SK-N-SH treated with all-trans-retinoic acid at 6 μM for 48 hours (cell line): ENCODE results near the gene AGBL1.

Source experiments
- ARNTL ChIP-seq: fragments of 450-650 bp; formaldehyde crosslinking; IDR thresholded peaks from 2 replicates; pipeline ENCODE4 v1.5.0; 2020; ENCODE audit warnings: low read depth, mild to moderate bottlenecking, moderate library complexity, borderline replicate concordance
- CSDC2 ChIP-seq: fragments of 250-450 bp; sonication (Bioruptor Pico); IDR thresholded peaks from 2 replicates; pipeline ENCODE4 v1.5.0; 2020; ENCODE audit warnings: mild to moderate bottlenecking, moderate library complexity
- RARB ChIP-seq: fragments of 250-450 bp; sonication (Bioruptor Pico); IDR thresholded peaks from 2 replicates; pipeline ENCODE4 v1.8.0; 2021; ENCODE audit warnings: mild to moderate bottlenecking, moderate library complexity
- ZNF8 ChIP-seq: fragments of 450-650 bp; formaldehyde crosslinking; IDR thresholded peaks from 2 replicates; pipeline ENCODE4 v1.5.0; 2020; ENCODE audit warnings: mild to moderate bottlenecking, moderate library complexity
- TF ChIP-seq, protein P1 (sequence below): fragments of 250-450 bp; sonication (Bioruptor Pico); IDR thresholded peaks from 2 replicates; pipeline ENCODE4 v1.5.0; 2020; ENCODE audit warnings: mild to moderate bottlenecking, moderate library complexity
- TF ChIP-seq, protein P2 (sequence below): fragments of 250-450 bp; sonication (Bioruptor Pico); IDR thresholded peaks from 2 replicates; pipeline ENCODE4 v1.8.0; 2020; ENCODE audit warnings: mild to moderate bottlenecking, moderate library complexity, borderline replicate concordance

DNA sequence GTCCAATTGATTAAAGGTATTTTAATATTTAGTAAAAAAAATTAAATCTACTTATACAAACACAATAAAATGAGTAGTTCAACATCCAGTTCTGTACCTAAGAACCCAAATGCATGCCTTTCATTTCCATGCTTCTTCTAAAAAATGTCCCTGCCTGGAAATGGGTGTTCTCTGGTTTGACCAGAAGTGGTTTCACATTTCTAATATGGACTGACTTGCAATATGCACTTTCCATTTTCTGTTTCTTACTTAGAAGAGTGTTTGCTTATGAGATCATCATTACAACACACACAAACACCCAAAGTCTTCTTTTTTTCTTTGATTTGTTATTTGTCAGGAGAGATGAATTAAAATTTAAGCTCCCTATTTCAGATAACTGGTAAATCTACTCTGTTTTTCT is 879.6 kb downstream of the AGBL1 start:
- TF ChIP-seq ZNF8 = no peak
- TF ChIP-seq, protein P1, sequence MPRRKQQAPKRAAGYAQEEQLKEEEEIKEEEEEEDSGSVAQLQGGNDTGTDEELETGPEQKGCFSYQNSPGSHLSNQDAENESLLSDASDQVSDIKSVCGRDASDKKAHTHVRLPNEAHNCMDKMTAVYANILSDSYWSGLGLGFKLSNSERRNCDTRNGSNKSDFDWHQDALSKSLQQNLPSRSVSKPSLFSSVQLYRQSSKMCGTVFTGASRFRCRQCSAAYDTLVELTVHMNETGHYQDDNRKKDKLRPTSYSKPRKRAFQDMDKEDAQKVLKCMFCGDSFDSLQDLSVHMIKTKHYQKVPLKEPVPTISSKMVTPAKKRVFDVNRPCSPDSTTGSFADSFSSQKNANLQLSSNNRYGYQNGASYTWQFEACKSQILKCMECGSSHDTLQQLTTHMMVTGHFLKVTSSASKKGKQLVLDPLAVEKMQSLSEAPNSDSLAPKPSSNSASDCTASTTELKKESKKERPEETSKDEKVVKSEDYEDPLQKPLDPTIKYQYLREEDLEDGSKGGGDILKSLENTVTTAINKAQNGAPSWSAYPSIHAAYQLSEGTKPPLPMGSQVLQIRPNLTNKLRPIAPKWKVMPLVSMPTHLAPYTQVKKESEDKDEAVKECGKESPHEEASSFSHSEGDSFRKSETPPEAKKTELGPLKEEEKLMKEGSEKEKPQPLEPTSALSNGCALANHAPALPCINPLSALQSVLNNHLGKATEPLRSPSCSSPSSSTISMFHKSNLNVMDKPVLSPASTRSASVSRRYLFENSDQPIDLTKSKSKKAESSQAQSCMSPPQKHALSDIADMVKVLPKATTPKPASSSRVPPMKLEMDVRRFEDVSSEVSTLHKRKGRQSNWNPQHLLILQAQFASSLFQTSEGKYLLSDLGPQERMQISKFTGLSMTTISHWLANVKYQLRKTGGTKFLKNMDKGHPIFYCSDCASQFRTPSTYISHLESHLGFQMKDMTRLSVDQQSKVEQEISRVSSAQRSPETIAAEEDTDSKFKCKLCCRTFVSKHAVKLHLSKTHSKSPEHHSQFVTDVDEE = no peak
- TF ChIP-seq ARNTL (CRISPR knock-in tag) = no peak
- TF ChIP-seq RARB (CRISPR knock-in tag) = no peak
- no peak for TF ChIP-seq CSDC2 (CRISPR knock-in tag)
- TF ChIP-seq, protein P2, sequence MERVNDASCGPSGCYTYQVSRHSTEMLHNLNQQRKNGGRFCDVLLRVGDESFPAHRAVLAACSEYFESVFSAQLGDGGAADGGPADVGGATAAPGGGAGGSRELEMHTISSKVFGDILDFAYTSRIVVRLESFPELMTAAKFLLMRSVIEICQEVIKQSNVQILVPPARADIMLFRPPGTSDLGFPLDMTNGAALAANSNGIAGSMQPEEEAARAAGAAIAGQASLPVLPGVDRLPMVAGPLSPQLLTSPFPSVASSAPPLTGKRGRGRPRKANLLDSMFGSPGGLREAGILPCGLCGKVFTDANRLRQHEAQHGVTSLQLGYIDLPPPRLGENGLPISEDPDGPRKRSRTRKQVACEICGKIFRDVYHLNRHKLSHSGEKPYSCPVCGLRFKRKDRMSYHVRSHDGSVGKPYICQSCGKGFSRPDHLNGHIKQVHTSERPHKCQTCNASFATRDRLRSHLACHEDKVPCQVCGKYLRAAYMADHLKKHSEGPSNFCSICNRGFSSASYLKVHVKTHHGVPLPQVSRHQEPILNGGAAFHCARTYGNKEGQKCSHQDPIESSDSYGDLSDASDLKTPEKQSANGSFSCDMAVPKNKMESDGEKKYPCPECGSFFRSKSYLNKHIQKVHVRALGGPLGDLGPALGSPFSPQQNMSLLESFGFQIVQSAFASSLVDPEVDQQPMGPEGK = no peak
